IMR-90 (cell line): ENCODE results near the gene CASQ1. TPM values are rescaled to one million over a fixed set of nuclear protein-coding genes. Genes with fewer than 3 reads are reported as not detected.

Experiments
- ATAC-seq: fragments of 200-7000 bp; cut with Tn5 transposase; 2 replicates; pipeline ENCODE4 v1.9.1; 2020; ENCODE audit warnings: low read depth, mild to moderate bottlenecking, moderate library complexity
- BruUV-seq: library from RNA; stranded (reverse); fragments of 400-500 nt; replicated peaks from 2 replicates; lab custom pipeline; 2021; lab: Mats Ljungman, UMichigan
- CTCF ChIA-PET: fragments of 300-600 bp; formaldehyde crosslinking; extraction: SDS; loops from one replicate; lab custom pipeline; 2021; ENCODE audit warnings: antibody characterized with exemption; lab: Yijun Ruan, JAX
- POLR2A ChIA-PET: fragments of 300-600 bp; sonication (Branson Sonifier 250); formaldehyde crosslinking; loops from one replicate; lab custom pipeline; 2022; ENCODE audit warnings: antibody characterized with exemption; ENCODE audit not compliant: unreplicated experiment; lab: Charles Lee
- DNase-seq: peaks from one replicate; pipeline ENCODE4 v3.0.0; 2013
- H2AFZ ChIP-seq: replicated peaks from 2 replicates; pipeline ENCODE3; 2013; ENCODE audit warnings: low read length, mild to moderate bottlenecking; ENCODE audit not compliant: poor library complexity
- H2AK5ac ChIP-seq: 2 replicates; pipeline ENCODE4 v1.6.1; 2013; ENCODE audit warnings: low read depth, low read length, inconsistent platforms
- H2AK9ac ChIP-seq: replicated peaks from 2 replicates; pipeline ENCODE3; 2013; ENCODE audit warnings: mild to moderate bottlenecking, low read depth, low read length, moderate library complexity; ENCODE audit not compliant: poor library complexity
- H2BK120ac ChIP-seq: 2 replicates; pipeline ENCODE4 v1.6.1; 2013; ENCODE audit warnings: low read depth, low read length, inconsistent platforms
- H2BK15ac ChIP-seq: 3 replicates; pipeline ENCODE4 v1.6.1; 2013; ENCODE audit warnings: low read depth, low read length, inconsistent platforms
- H2BK20ac ChIP-seq: 2 replicates; pipeline ENCODE4 v1.6.1; 2013; ENCODE audit warnings: low read depth, mild to moderate bottlenecking, inconsistent platforms, low read length, moderate library complexity
- H2BK5ac ChIP-seq: 2 replicates; pipeline ENCODE4 v1.6.1; 2013; ENCODE audit warnings: mild to moderate bottlenecking, low read depth, low read length, inconsistent platforms; ENCODE audit not compliant: poor library complexity, severe bottlenecking
- H3K14ac ChIP-seq: replicated peaks from 2 replicates; pipeline ENCODE4 v1.6.1; 2013; ENCODE audit warnings: low read depth, low read length, inconsistent platforms
- H3K18ac ChIP-seq: 2 replicates; pipeline ENCODE4 v1.6.1; 2013; ENCODE audit warnings: low read depth, low read length, control low read depth
- H3K23ac ChIP-seq: 2 replicates; pipeline ENCODE4 v1.6.1; 2013; ENCODE audit warnings: low read depth, low read length, inconsistent platforms
- H3K27ac ChIP-seq: 2 replicates; pipeline ENCODE4 v1.5.1; 2013; ENCODE audit warnings: mild to moderate bottlenecking, control low read depth, low read length; ENCODE audit not compliant: insufficient read depth
- H3K27me3 ChIP-seq: 2 replicates; pipeline ENCODE4 v1.6.1; 2013; ENCODE audit warnings: low read length; ENCODE audit not compliant: control insufficient read depth, insufficient read depth
- H3K36me3 ChIP-seq: 2 replicates; pipeline ENCODE4 v1.6.1; 2013; ENCODE audit warnings: low read length, mixed read lengths; ENCODE audit not compliant: control insufficient read depth, insufficient read depth
- H3K4ac ChIP-seq: 2 replicates; pipeline ENCODE4 v1.6.1; 2013; ENCODE audit warnings: low read depth, low read length, inconsistent platforms
- H3K4me1 ChIP-seq: 2 replicates; pipeline ENCODE4 v1.6.1; 2013; ENCODE audit warnings: low read length, mixed read lengths; ENCODE audit not compliant: control insufficient read depth, insufficient read depth
- H3K4me2 ChIP-seq: 2 replicates; pipeline ENCODE4 v1.6.1; 2013; ENCODE audit warnings: low read depth, mild to moderate bottlenecking, control low read depth, low read length, moderate library complexity
- H3K4me3 ChIP-seq: 2 replicates; pipeline ENCODE4 v1.5.1; 2013; ENCODE audit warnings: low read depth, mild to moderate bottlenecking, control low read depth, low read length, moderate library complexity; ENCODE audit not compliant: insufficient read depth
- H3K56ac ChIP-seq: 2 replicates; pipeline ENCODE4 v1.6.1; 2013; ENCODE audit warnings: low read length, inconsistent platforms; ENCODE audit not compliant: insufficient read depth; ENCODE audit errors: extremely low read depth
- H3K79me1 ChIP-seq, 2 experiments: 2 replicates each; pipeline ENCODE4 v1.6.1; 2013; ENCODE audit warnings: low read length in 2 of 2, inconsistent platforms in 1 of 2, low read depth in 1 of 2
- H3K9ac ChIP-seq: 2 replicates; pipeline ENCODE4 v1.6.1; 2013; ENCODE audit warnings: low read depth, low read length, control low read depth
- H3K9me1 ChIP-seq: 2 replicates; pipeline ENCODE4 v1.6.1; 2013; ENCODE audit warnings: low read length, inconsistent platforms; ENCODE audit not compliant: insufficient read depth
- H3K9me3 ChIP-seq: 2 replicates; pipeline ENCODE4 v1.6.1; 2013; ENCODE audit warnings: low read length; ENCODE audit not compliant: control insufficient read depth, insufficient read depth
- H4K20me1 ChIP-seq: 2 replicates; pipeline ENCODE4 v1.6.1; 2013; ENCODE audit warnings: low read length, inconsistent platforms; ENCODE audit not compliant: insufficient read depth
- H4K5ac ChIP-seq: 2 replicates; pipeline ENCODE4 v1.6.1; 2013; ENCODE audit warnings: mild to moderate bottlenecking, low read depth, low read length, control low read depth
- H4K8ac ChIP-seq, 2 experiments: 2 replicates each; pipeline ENCODE4 v1.6.1; 2013; ENCODE audit warnings: low read depth in 2 of 2, low read length in 2 of 2, control low read depth in 1 of 2, inconsistent platforms in 1 of 2
- H4K91ac ChIP-seq: 2 replicates; pipeline ENCODE4 v1.6.1; 2013; ENCODE audit warnings: low read depth, low read length, inconsistent platforms; ENCODE audit not compliant: insufficient read depth
- MAFK ChIP-seq: IDR thresholded peaks from 2 replicates; pipeline ENCODE4 v1.6.1; 2012; ENCODE audit warnings: low read depth, low read length, improper control_type of control experiment
- MAZ ChIP-seq: IDR thresholded peaks from 2 replicates; pipeline ENCODE4 v1.6.1; 2012; ENCODE audit warnings: low read depth, mild to moderate bottlenecking, low read length, improper control_type of control experiment, moderate library complexity, borderline replicate concordance
- MXI1 ChIP-seq: IDR thresholded peaks from 2 replicates; pipeline ENCODE4 v1.6.1; 2012; ENCODE audit warnings: low read depth, mild to moderate bottlenecking, low read length, moderate library complexity, borderline replicate concordance
- NFE2L2 ChIP-seq: fragments of 150-350 bp; IDR thresholded peaks from 2 replicates; pipeline ENCODE4 v1.6.1; 2016; ENCODE audit warnings: low read depth, mild to moderate bottlenecking, low read length
- POLR2A ChIP-seq: IDR thresholded peaks from 2 replicates; pipeline ENCODE4 v1.6.1; 2012; ENCODE audit warnings: mild to moderate bottlenecking, low read depth, low read length
- RAD21 ChIP-seq: IDR thresholded peaks from 2 replicates; pipeline ENCODE4 v1.6.1; 2012; ENCODE audit warnings: low read length, improper control_type of control experiment
- WGBS, 2 experiments: methylation state at CpG; one replicate each; pipeline versions ENCODE4 v1.1.5 to v1.1.7; 2013; ENCODE audit warnings: missing lambda C conversion rate in 2 of 2; ENCODE audit not compliant: insufficient read length in 1 of 2; ENCODE audit errors: extremely low coverage in 2 of 2; 5-methylcytosine and 5-hydroxymethylcytosine counted together
- dilution Hi-C: fragments of 300-500 bp; cut with HindIII; formaldehyde crosslinking; loops from one replicate; pipeline ENCODE4 v1.14.3; 2018; ENCODE audit warnings: low sequenced_read_pairs; ENCODE audit not compliant: unreplicated experiment
- in situ Hi-C: fragments of 300-500 bp; cut with MboI; formaldehyde crosslinking; loops from 3 replicates; pipeline ENCODE4 v1.14.3; 2019; ENCODE audit warnings: low sequenced_read_pairs, inconsistent platforms, mixed read lengths
- intact Hi-C: fragments of 100-400 bp; cut with micrococcal nuclease; formaldehyde crosslinking; loops from 2 replicates; pipeline ENCODE4 v1.10.0; 2022
- polyA plus RNA-seq, 3 experiments: library from polyadenylated mRNA; depleted of rRNA; stranded (reverse); fragments of >200 nt; gene quantifications; 2 replicates each; pipeline ENCODE4 v1.2.3, GENCODE V29; 2012; ENCODE audit warnings: low replicate concordance in 1 of 3
- total RNA-seq: library from RNA; depleted of rRNA; stranded (reverse); fragments of >200 nt; gene quantifications from 2 replicates; pipeline ENCODE4 v1.2.3, GENCODE V29; 2012
- TF ChIP-seq, protein P1 (sequence below): fragments of 150-350 bp; IDR thresholded peaks from 2 replicates; pipeline ENCODE4 v1.6.1; 2017; ENCODE audit warnings: mild to moderate bottlenecking, antibody characterized with exemption, low read length, low read depth
- TF ChIP-seq, protein P2 (sequence below): fragments of 150-350 bp; IDR thresholded peaks from 2 replicates; pipeline ENCODE4 v1.6.1; 2016; ENCODE audit warnings: low read depth, mild to moderate bottlenecking, low read length, moderate library complexity, borderline replicate concordance

CASQ1 gene
- total and polyA plus RNA-seq, 2 of the 4 experiments (the other 2 are of a cell fraction), result 0.18 to 0.21 TPM

DNA sequence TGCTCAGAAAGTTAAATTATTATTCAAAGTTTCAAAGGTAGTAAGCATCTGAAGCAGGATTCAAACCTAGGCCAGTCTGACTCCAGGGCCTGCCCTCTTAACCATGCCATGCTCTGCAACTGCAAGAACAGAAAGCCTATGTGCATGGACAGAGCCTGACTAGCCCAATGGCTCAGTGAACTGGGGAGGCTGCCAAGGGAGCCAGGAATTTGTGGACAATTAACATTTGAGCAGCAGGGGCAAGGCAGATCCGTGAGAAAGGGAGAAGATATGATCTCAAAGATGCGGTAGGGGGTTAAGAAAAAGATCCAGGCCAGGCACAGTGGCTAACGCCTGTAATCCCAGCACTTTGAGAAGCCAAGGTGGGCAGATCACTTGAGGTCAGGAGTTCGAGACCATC, 45.5 kb upstream of the CASQ1 start:
- WGBS, 2 experiments, result no CpG with 5 or more reads among the region's 4 CpGs
- H2AK9ac ChIP-seq, result no peak overlapping the region
- H2AFZ ChIP-seq, result no peak overlapping the region
- in situ Hi-C loops, result no loop called here
- H3K4me3 ChIP-seq, result no peak overlapping the region
- no peak overlapping the region for H4K91ac ChIP-seq
- no peaks in the 10 kb centered on the region for H3K4me1 ChIP-seq
- no peaks in the 10 kb centered on the region for H3K36me3 ChIP-seq
- DNase-seq, result peak; percentile 10
- H2BK5ac ChIP-seq, result no peak overlapping the region
- intact Hi-C loops, result no loop called here
- ATAC-seq, result no peak
- no peak overlapping the region for H2AK5ac ChIP-seq
- ChIA-PET POLR2A (no interaction called here), CTCF (interaction anchor here (0.6 kb wide), 1 partner anchor 96 kb away, joined by 3 read pairs; no protein-coding TSS in a partner anchor)
- H3K9ac ChIP-seq, result no peak overlapping the region
- no peak overlapping the region for H3K27ac ChIP-seq
- no peak overlapping the region for H4K5ac ChIP-seq
- no peak overlapping the region for H3K14ac ChIP-seq
- H4K20me1 ChIP-seq, result no peaks in the 10 kb centered on the region
- H3K79me1 ChIP-seq, result no peaks in the 10 kb centered on the region
- H3K9me3 ChIP-seq, result no peaks in the 10 kb centered on the region
- H3K56ac ChIP-seq, result no peak overlapping the region
- no peak overlapping the region for H2BK120ac ChIP-seq
- no peak overlapping the region for H3K18ac ChIP-seq
- H2BK20ac ChIP-seq, result no peak overlapping the region
- H3K4me2 ChIP-seq, result no peak overlapping the region
- dilution Hi-C loops, result no loop called here
- no peak for TF ChIP-seq MXI1
- TF ChIP-seq, protein P1, sequence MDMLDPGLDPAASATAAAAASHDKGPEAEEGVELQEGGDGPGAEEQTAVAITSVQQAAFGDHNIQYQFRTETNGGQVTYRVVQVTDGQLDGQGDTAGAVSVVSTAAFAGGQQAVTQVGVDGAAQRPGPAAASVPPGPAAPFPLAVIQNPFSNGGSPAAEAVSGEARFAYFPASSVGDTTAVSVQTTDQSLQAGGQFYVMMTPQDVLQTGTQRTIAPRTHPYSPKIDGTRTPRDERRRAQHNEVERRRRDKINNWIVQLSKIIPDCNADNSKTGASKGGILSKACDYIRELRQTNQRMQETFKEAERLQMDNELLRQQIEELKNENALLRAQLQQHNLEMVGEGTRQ, result no peak
- TF ChIP-seq MAZ, result no peak
- no peak for TF ChIP-seq MAFK
- TF ChIP-seq POLR2A, result no peak
- TF ChIP-seq NFE2L2, result no peak
- TF ChIP-seq, protein P2, sequence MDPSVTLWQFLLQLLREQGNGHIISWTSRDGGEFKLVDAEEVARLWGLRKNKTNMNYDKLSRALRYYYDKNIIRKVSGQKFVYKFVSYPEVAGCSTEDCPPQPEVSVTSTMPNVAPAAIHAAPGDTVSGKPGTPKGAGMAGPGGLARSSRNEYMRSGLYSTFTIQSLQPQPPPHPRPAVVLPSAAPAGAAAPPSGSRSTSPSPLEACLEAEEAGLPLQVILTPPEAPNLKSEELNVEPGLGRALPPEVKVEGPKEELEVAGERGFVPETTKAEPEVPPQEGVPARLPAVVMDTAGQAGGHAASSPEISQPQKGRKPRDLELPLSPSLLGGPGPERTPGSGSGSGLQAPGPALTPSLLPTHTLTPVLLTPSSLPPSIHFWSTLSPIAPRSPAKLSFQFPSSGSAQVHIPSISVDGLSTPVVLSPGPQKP, result no peak
- no peak for TF ChIP-seq RAD21
- H3K4ac ChIP-seq, result no peak overlapping the region
- BruUV-seq, result no TSS peak
- H4K8ac ChIP-seq, result no peak overlapping the region
- H3K27me3 ChIP-seq, result peaks cover 25% of the 10 kb centered on the region
- no peaks in the 10 kb centered on the region for H3K9me1 ChIP-seq
- no peak overlapping the region for H3K23ac ChIP-seq
- H2BK15ac ChIP-seq, result no peak overlapping the region
